ENCODE data around the gene FBXO28. TPM values are rescaled to one million over a fixed set of nuclear protein-coding genes. Genes with fewer than 3 reads are reported as not detected.

The FBXO28 gene
- total RNA-seq, 1 experiment from 2014 or later = 45.8 TPM

DNA sequence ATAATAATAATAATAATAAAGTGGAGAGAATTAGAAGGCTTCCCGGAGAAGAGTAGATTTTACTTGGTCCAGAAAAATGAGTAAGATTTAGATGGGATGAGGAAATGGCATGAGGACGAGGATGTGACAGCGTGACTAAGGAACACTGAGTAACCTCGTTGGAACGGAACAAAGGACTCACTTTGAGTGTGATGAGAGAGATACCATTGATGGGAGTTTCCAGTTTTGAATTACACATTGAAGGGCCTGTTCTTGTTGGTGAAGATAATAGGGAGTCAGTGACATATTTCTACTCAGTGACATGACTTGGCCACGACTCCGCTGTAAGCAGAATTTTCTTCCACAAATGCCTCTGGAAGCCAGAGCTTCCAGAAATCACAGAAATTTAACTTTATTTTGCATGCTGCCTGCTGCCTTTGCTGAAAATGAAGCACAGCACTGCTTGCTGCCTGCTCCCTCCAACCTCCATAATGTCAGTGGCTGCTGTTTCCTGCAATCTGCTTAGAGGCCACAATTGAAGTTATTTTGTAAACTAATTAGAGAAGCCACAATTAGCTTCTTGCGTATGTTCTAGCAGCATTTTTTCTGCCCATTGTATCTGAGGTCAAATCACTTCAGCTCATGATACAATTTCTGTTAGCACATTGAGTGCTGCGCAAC lies 33.7 kb upstream of the FBXO28 start:
- no TSS peak for BruUV-seq (replicated peaks)
- no peaks in the 10 kb centered on the region for H3K9me3 ChIP-seq (ENCODE audit: low read depth, low read length, poor library complexity, severe bottlenecking)
- intact Hi-C loops (cut with micrococcal nuclease; ENCODE audit: unreplicated experiment) = no loop called here
- ChIA-PET CTCF (no interaction called here), POLR2A (ENCODE audit: low non-redundant PET) (no interaction called here)
- no peaks in the 10 kb centered on the region for H3K36me3 ChIP-seq (ENCODE audit: insufficient read depth, low read length, poor library complexity, severe bottlenecking)
- no peak overlapping the region for H3K4me3 ChIP-seq (ENCODE audit: low read depth, low read length, poor library complexity, severe bottlenecking)
- TF ChIP-seq EZH2 (IDR thresholded peaks at IDR 0.05; ENCODE audit: borderline replicate concordance, low read depth, low read length, poor library complexity, severe bottlenecking) = no peak
- TF ChIP-seq, protein P1, sequence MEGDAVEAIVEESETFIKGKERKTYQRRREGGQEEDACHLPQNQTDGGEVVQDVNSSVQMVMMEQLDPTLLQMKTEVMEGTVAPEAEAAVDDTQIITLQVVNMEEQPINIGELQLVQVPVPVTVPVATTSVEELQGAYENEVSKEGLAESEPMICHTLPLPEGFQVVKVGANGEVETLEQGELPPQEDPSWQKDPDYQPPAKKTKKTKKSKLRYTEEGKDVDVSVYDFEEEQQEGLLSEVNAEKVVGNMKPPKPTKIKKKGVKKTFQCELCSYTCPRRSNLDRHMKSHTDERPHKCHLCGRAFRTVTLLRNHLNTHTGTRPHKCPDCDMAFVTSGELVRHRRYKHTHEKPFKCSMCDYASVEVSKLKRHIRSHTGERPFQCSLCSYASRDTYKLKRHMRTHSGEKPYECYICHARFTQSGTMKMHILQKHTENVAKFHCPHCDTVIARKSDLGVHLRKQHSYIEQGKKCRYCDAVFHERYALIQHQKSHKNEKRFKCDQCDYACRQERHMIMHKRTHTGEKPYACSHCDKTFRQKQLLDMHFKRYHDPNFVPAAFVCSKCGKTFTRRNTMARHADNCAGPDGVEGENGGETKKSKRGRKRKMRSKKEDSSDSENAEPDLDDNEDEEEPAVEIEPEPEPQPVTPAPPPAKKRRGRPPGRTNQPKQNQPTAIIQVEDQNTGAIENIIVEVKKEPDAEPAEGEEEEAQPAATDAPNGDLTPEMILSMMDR (conservative IDR thresholded peaks at IDR 0.05; ENCODE audit: low read depth, low read length) = no peak
- DNase-seq (ENCODE audit: low spot score) = no peak
- no peak overlapping the region for H3K27ac ChIP-seq (ENCODE audit: low read depth, low read length, poor library complexity, severe bottlenecking)
- no peaks in the 10 kb centered on the region for H3K27me3 ChIP-seq (replicated peaks; ENCODE audit: insufficient read depth, low read depth, low read length, poor library complexity)
- H3K4me1 ChIP-seq (ENCODE audit: insufficient read depth, low read length, poor library complexity, severe bottlenecking) = peaks cover 8% of the 10 kb centered on the region

- Histone ChIP-seq H3K4me3 (ENCODE audit: low read depth, low read length, poor library complexity, severe bottlenecking) (no peak overlapping the region), H3K9me3 (ENCODE audit: low read depth, low read length, poor library complexity, severe bottlenecking) (no peaks in the 10 kb centered on the region), H3K4me1 (ENCODE audit: insufficient read depth, low read length, poor library complexity, severe bottlenecking) (peaks cover 8% of the 10 kb centered on the region), H3K27ac (ENCODE audit: low read depth, low read length, poor library complexity, severe bottlenecking) (peak overlapping the region; percentile 56), H3K27me3 (replicated peaks; ENCODE audit: insufficient read depth, low read depth, low read length, poor library complexity) (no peaks in the 10 kb centered on the region), H3K36me3 (ENCODE audit: insufficient read depth, low read length, poor library complexity, severe bottlenecking) (no peaks in the 10 kb centered on the region)
- POLR2A ChIA-PET (ENCODE audit: low non-redundant PET) = no interaction called here
- BruUV-seq (replicated peaks) = TSS peak; percentile 79
- CTCF ChIA-PET = no interaction called here
- TF ChIP-seq, protein P1 (conservative IDR thresholded peaks at IDR 0.05; ENCODE audit: low read depth, low read length) = no peak
- no peak for TF ChIP-seq EZH2 (IDR thresholded peaks at IDR 0.05; ENCODE audit: borderline replicate concordance, low read depth, low read length, poor library complexity, severe bottlenecking)
- peak; percentile 25 for DNase-seq (ENCODE audit: low spot score)
- intact Hi-C loops (cut with micrococcal nuclease; ENCODE audit: unreplicated experiment) = no loop called here
Measured at GRCh38 chr1:224081604-224082003, 32.3 kb upstream of the FBXO28 start.

DNA sequence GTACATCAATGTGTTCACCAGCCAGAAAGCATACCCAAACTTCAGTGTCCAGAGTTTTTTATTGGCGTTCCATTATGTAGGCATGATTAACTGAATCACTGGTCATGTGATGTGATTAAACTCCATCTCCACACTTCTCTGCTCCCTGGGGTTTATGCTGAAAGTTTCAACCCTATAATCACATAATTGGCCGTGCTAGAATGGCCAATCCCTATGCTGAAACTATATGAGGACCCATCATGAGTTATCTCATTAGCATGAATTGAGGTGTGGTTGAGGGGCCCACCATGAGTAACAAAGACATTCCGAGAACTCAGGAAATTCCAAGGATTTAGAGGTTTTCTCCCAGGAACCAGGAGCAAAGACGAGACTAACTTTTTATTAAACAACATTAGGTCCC lies 31.8 kb upstream of the FBXO28 start:
- ChIA-PET CTCF (no interaction called here), POLR2A (ENCODE audit: low non-redundant PET) (no interaction called here)
- H3K36me3 ChIP-seq (ENCODE audit: insufficient read depth, low read length, poor library complexity, severe bottlenecking) = no peaks in the 10 kb centered on the region
- H3K9me3 ChIP-seq (ENCODE audit: low read depth, low read length, poor library complexity, severe bottlenecking) = no peaks in the 10 kb centered on the region
- TF ChIP-seq, protein P1 (conservative IDR thresholded peaks at IDR 0.05; ENCODE audit: low read depth, low read length) = no peak
- no peak for TF ChIP-seq EZH2 (IDR thresholded peaks at IDR 0.05; ENCODE audit: borderline replicate concordance, low read depth, low read length, poor library complexity, severe bottlenecking)
- no peak overlapping the region for H3K4me3 ChIP-seq (ENCODE audit: low read depth, low read length, poor library complexity, severe bottlenecking)
- no TSS peak for BruUV-seq (replicated peaks)
- peak; percentile 90 for DNase-seq (ENCODE audit: low spot score)
- H3K27ac ChIP-seq (ENCODE audit: low read depth, low read length, poor library complexity, severe bottlenecking) = peak overlapping the region; percentile 68
- H3K27me3 ChIP-seq (replicated peaks; ENCODE audit: insufficient read depth, low read depth, low read length, poor library complexity) = no peaks in the 10 kb centered on the region
- intact Hi-C loops (cut with micrococcal nuclease; ENCODE audit: unreplicated experiment) = no loop called here
- peaks cover 10% of the 10 kb centered on the region for H3K4me1 ChIP-seq (ENCODE audit: insufficient read depth, low read length, poor library complexity, severe bottlenecking)
